CD14-positive monocyte (primary cell): ENCODE results near the gene ZNF563. TPM values are rescaled to one million over a fixed set of nuclear protein-coding genes. Genes with fewer than 3 reads are reported as not detected.

Experiments used
- DNase-seq, 3 donors: peaks; one replicate each; pipeline ENCODE4 v3.0.0-alpha.2; 2011 to 2022
- H2AFZ ChIP-seq: 2 replicates; pipeline ENCODE4 v1.6.0; 2012; ENCODE audit warnings: mild to moderate bottlenecking, low read depth, low read length, inconsistent platforms; ENCODE audit not compliant: insufficient read depth, poor library complexity, severe bottlenecking
- H3K27ac ChIP-seq, 2 donors: 1 replicate in 1 of 2; 2 replicates in 1 of 2; pipeline ENCODE4 v1.5.1; 2012 to 2013; ENCODE audit warnings: low read length in 2 of 2, control low read depth in 1 of 2, inconsistent platforms in 1 of 2, low read depth in 1 of 2, mild to moderate bottlenecking in 1 of 2
- H3K27me3 ChIP-seq, 2 donors: one replicate each; pipeline versions ENCODE4 v1.6.0 to v1.6.1; 2011 to 2013; ENCODE audit warnings: low read length in 2 of 2; ENCODE audit not compliant: control insufficient read depth in 2 of 2, insufficient read depth in 2 of 2
- H3K36me3 ChIP-seq, 2 donors: replicated peaks in 1 of 2; 1 replicate in 1 of 2; 2 replicates in 1 of 2; pipeline versions ENCODE4 v1.5.1 to v1.6.1; 2012 to 2013; ENCODE audit warnings: low read length in 2 of 2, control low read depth in 1 of 2, inconsistent platforms in 1 of 2, mild to moderate bottlenecking in 1 of 2; ENCODE audit not compliant: insufficient read depth in 2 of 2, control insufficient read depth in 1 of 2
- H3K4me1 ChIP-seq, 2 donors: 1 replicate in 1 of 2; 2 replicates in 1 of 2; pipeline versions ENCODE4 v1.5.1 to v1.6.1; 2012 to 2013; ENCODE audit warnings: low read length in 2 of 2, control low read depth in 1 of 2, inconsistent platforms in 1 of 2, mild to moderate bottlenecking in 1 of 2, moderate library complexity in 1 of 2; ENCODE audit not compliant: insufficient read depth in 2 of 2, control insufficient read depth in 1 of 2
- H3K4me2 ChIP-seq: replicated peaks from 2 replicates; pipeline ENCODE3; 2012; ENCODE audit warnings: low read length, moderate library complexity, mild to moderate bottlenecking; ENCODE audit not compliant: poor library complexity, severe bottlenecking; ENCODE audit errors: extremely low read depth
- H3K4me3 ChIP-seq, 3 experiments: fragments of 200-600 bp in 1 of 3; sonication (generic) in 1 of 3; replicated peaks in 1 of 3; 1 replicate in 2 of 3; 2 replicates in 1 of 3; pipeline ENCODE4 v1.5.1; 2011 to 2013; ENCODE audit warnings: low read length in 3 of 3, mild to moderate bottlenecking in 3 of 3, control low read depth in 2 of 3, low read depth in 2 of 3, inconsistent platforms in 1 of 3, moderate library complexity in 1 of 3
- H3K79me2 ChIP-seq: 2 replicates; pipeline ENCODE4 v1.6.0; 2012; ENCODE audit warnings: mild to moderate bottlenecking, control low read depth, inconsistent platforms, low read length, moderate library complexity; ENCODE audit not compliant: insufficient read depth
- H3K9ac ChIP-seq: 2 replicates; pipeline ENCODE4 v1.6.0; 2017; ENCODE audit warnings: low read length, mild to moderate bottlenecking; ENCODE audit not compliant: insufficient read depth, poor library complexity, severe bottlenecking
- H3K9me3 ChIP-seq, 2 donors: replicated peaks in 1 of 2; 1 replicate in 1 of 2; 2 replicates in 1 of 2; pipeline versions ENCODE4 v1.5.1 to v1.6.1; 2012 to 2013; ENCODE audit warnings: low read length in 2 of 2, control low read depth in 1 of 2; ENCODE audit not compliant: control insufficient read depth in 1 of 2, insufficient read depth in 1 of 2
- H4K20me1 ChIP-seq: 2 replicates; pipeline ENCODE4 v1.6.0; 2012; ENCODE audit warnings: mild to moderate bottlenecking, low read length, control low read depth, moderate library complexity; ENCODE audit not compliant: insufficient read depth
- H3K27ac Mint-ChIP-seq, 7 donors: one replicate each; pipeline ENCODE4 v1.8.0; 2020; ENCODE audit warnings: mild to moderate bottlenecking in 7 of 7, mixed read lengths in 7 of 7, moderate library complexity in 6 of 7, inconsistent platforms in 2 of 7
- H3K27me3 Mint-ChIP-seq, 3 donors: one replicate each; pipeline ENCODE4 v1.8.0; 2021 to 2022; ENCODE audit warnings: low read depth in 3 of 3, mild to moderate bottlenecking in 3 of 3, mixed read lengths in 3 of 3, moderate library complexity in 3 of 3, inconsistent platforms in 1 of 3
- H3K36me3 Mint-ChIP-seq, 2 donors: one replicate each; pipeline ENCODE4 v1.8.0; 2020; ENCODE audit warnings: mixed read lengths in 2 of 2, inconsistent platforms in 1 of 2, mild to moderate bottlenecking in 1 of 2
- H3K4me1 Mint-ChIP-seq: one replicate; pipeline ENCODE4 v1.8.0; 2020; ENCODE audit warnings: mild to moderate bottlenecking, mixed read lengths
- H3K4me3 Mint-ChIP-seq, 2 donors: one replicate each; pipeline ENCODE4 v1.8.0; 2020; ENCODE audit warnings: mild to moderate bottlenecking in 2 of 2, mixed read lengths in 2 of 2, moderate library complexity in 1 of 2
- H3K9me3 Mint-ChIP-seq, 7 donors: one replicate each; pipeline ENCODE4 v1.8.0; 2020 to 2022; ENCODE audit warnings: mixed read lengths in 7 of 7, mild to moderate bottlenecking in 6 of 7, moderate library complexity in 6 of 7, inconsistent platforms in 2 of 7
- CTCF ChIP-seq: fragments of 200-600 bp; IDR thresholded peaks from one replicate; pipeline ENCODE4 v1.8.0; 2022; ENCODE audit warnings: antibody characterized with exemption, mild to moderate bottlenecking
- WGBS: methylation state at CpG from one replicate; pipeline ENCODE4 v1.1.5; 2013; ENCODE audit warnings: missing lambda C conversion rate; ENCODE audit not compliant: insufficient coverage; 5-methylcytosine and 5-hydroxymethylcytosine counted together
- intact Hi-C, 2 donors: fragments of 100-400 bp; cut with micrococcal nuclease; formaldehyde crosslinking; loops; one replicate each; pipeline versions ENCODE4 v1.15.0 to v1.15.1; 2023
- polyA plus RNA-seq, 3 donors: library from polyadenylated mRNA; depleted of rRNA in 1 of 3; unstranded in 2 of 3; stranded (reverse) in 1 of 3; fragments of 300-500 nt in 2 of 3; fragments of >200 nt in 1 of 3; fragmentation: Illumina TruSeq in 2 of 3; gene quantifications; 1 replicate in 2 of 3; 2 replicates in 1 of 3; pipeline ENCODE4 v1.2.3, GENCODE V29; 2012 to 2021

Gene ZNF563
- polyA plus RNA-seq, 3 donors, result 0.09 to 0.99 (median 0.29) TPM

DNA sequence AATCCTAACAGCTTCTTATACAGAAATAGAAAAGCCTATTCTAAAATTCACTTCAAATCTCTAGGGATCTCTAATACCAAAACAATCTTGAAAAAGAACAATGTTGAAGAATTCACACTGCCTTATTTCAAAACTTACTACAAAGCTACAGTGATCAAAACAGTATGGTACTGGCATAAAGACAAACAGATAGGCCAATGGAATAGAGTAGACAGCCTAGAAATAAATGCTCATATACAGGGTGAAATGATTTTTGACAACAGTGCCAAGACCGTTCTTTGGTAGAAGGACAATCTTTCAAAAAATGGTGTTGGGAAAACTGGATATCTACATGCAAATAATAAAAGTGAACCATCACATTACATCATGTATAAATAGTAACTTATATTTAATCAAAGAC is 11.8 kb upstream of the ZNF563 start:
- no peaks in the 10 kb centered on the region for H3K79me2 ChIP-seq
- peaks cover 0 to 7% of the 10 kb centered on the region in 2 donors for H3K36me3 ChIP-seq
- no peak overlapping the region for H3K4me3 Mint-ChIP-seq
- TF ChIP-seq CTCF, result no peak
- no peak overlapping the region for H3K4me2 ChIP-seq
- WGBS, result no CpG with 5 or more reads among the region's 1 CpG
- DNase-seq, result no peak
- no peaks in the 10 kb centered on the region for H3K4me1 ChIP-seq
- H3K4me1 Mint-ChIP-seq, result no peaks in the 10 kb centered on the region
- no peak overlapping the region for H3K27ac ChIP-seq
- H3K9ac ChIP-seq, result no peak overlapping the region
- no peak overlapping the region for H3K4me3 ChIP-seq
- peaks cover 44 to 80% of the 10 kb centered on the region in 2 donors for H3K9me3 ChIP-seq
- H2AFZ ChIP-seq, result no peak overlapping the region
- no peak overlapping the region for H3K27ac Mint-ChIP-seq
- H3K9me3 Mint-ChIP-seq, result peaks cover 32 to 77% (median 74%) of the 10 kb centered on the region in 7 donors
- H3K36me3 Mint-ChIP-seq, result no peaks in the 10 kb centered on the region
- peaks cover 0 to 1% (median 0%) of the 10 kb centered on the region in 3 donors for H3K27me3 Mint-ChIP-seq
- H4K20me1 ChIP-seq, result no peaks in the 10 kb centered on the region
- no peaks in the 10 kb centered on the region for H3K27me3 ChIP-seq
- intact Hi-C loops, result no loop called here

GRCh38 chr19:12331211-12331941 is 2.1 kb downstream of the ZNF563 start:
- H3K9me3 ChIP-seq, result peaks cover 0 to 6% of the 10 kb centered on the region in 2 donors
- H3K4me1 ChIP-seq, result peaks cover 15 to 16% of the 10 kb centered on the region in 2 donors
- H3K9ac ChIP-seq, result no peak overlapping the region
- Mint-ChIP-seq H3K27me3 (peaks cover 0 to 2% (median 0%) of the 10 kb centered on the region in 3 donors), H3K27ac (no peak overlapping the region), H3K36me3 (peaks cover 0 to 3% of the 10 kb centered on the region in 2 donors), H3K9me3 (peaks cover 0 to 11% (median 6%) of the 10 kb centered on the region in 7 donors), H3K4me1 (peaks cover 20% of the 10 kb centered on the region), H3K4me3 (no peak overlapping the region)
- no peak overlapping the region for H3K4me3 ChIP-seq
- peak in 1 of 3 donors; percentile 18 for DNase-seq
- H3K4me2 ChIP-seq, result no peak overlapping the region
- H2AFZ ChIP-seq, result no peak overlapping the region
- H3K36me3 ChIP-seq, result no peaks in the 10 kb centered on the region
- WGBS, result no CpG with 5 or more reads among the region's 4 CpGs
- H3K27ac ChIP-seq, result no peak overlapping the region
- H3K79me2 ChIP-seq, result no peaks in the 10 kb centered on the region
- intact Hi-C loops, result loop anchor here (5.0 kb wide), 1 partner anchor 39 kb away; the partner anchor contains the start of gene ZNF44 (in 2 of the 2)
- TF ChIP-seq CTCF, result no peak
- H4K20me1 ChIP-seq, result no peaks in the 10 kb centered on the region
- no peaks in the 10 kb centered on the region for H3K27me3 ChIP-seq
